CD4-positive, alpha-beta T cell treated with Interleukin-15 for 1 hour (primary cell): ENCODE measurements around the gene B9D1.

Experiments used
- DNase-seq: peaks from one replicate; pipeline ENCODE4 v3.0.0-alpha.2; 2020

B9D1 gene

DNA sequence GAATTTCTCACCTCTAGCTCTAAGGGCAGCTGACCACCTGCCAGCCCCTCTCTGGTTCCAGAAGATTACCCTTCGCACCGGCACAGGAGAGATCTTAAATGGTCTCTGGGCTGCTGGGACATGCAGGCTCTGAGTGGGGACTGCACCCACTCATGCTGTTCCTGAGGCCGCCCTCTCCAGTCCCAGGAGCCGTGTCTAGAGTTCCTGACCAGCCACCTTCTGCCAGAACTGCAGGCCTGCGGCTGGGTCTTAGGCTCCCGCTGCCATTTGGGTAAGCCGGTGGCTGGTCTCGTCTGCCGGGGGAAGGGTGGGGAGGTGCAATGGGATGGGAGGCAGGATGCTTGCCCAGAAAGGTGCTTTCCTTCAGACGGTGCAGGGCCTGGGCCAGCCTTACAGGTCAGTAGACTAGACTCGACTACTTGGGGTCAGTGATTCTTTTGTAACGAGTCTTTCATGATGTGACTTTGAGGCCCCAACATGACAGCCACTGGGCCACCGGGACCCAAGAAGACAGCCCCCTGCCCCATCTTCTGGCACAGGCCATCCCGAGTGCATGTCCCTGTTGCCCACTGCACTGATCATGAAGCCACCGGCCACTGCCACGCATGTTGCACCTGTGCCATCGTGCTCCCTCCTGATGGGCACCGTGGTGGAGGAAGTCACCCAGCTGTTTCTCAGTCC lies 26.4 kb downstream of the B9D1 start:
- no peak for DNase-seq

DNA sequence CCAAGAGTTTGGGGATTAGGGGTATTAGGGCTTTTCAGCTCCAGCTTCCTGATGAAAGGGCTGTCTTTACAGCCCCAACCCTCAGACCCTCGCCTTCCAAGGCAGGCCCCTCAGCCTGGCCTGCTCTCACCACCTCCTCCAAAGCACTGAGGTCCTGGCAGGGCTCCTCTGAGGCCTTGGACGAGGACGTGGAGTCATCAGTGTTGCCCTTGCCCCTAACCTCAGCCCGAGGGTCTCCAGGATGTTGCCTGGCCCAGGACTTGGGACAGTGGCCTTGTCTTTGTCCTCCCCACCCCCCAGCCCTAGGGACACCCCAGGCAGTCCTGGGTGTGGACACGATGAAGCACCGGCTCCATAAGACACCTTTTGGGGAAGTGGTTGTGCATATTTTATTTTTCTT lies 28.2 kb downstream of the B9D1 start:
- no peak for DNase-seq

DNA sequence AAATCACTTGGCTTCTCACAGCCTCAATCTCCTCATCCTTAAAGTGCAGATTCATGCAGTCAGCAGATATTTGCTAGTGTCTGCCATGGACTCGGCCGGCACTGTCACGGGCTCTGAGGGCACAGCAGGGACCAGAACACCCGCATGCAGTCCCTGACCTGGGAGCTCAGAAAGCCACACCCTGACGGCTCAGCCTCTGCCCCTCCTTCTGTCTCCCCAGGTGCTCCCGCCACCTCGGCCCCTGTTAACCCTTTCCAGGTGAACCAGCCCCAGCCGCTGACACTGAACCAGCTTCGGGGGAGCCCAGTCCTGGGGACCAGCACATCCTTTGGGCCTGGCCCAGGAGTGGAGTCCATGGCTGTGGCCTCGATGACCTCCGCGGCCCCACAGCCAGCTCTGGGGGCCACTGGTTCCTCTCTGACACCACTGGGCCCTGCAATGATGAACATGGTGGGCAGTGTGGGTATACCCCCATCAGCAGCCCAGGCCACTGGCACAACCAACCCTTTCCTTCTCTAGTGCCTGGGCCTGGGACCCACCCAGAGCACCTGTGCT lies 28.7 kb downstream of the B9D1 start:
- no peak for DNase-seq

DNA sequence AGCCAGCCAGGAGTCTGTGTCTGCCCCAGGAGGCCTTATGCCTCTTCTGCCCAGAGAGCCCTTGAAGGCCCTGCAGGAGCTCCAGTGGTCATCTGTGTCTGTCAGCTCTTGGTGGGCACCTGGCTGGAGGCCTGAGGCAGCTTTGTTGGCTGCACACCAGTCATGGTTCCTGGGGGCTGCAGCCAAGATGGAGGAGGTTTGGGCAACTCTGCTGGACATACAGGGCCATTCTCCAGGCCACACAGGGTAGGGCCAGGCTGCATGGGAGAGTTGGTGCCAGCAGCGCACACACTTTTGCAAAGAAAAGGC lies 29.4 kb downstream of the B9D1 start:
- no peak for DNase-seq

DNA sequence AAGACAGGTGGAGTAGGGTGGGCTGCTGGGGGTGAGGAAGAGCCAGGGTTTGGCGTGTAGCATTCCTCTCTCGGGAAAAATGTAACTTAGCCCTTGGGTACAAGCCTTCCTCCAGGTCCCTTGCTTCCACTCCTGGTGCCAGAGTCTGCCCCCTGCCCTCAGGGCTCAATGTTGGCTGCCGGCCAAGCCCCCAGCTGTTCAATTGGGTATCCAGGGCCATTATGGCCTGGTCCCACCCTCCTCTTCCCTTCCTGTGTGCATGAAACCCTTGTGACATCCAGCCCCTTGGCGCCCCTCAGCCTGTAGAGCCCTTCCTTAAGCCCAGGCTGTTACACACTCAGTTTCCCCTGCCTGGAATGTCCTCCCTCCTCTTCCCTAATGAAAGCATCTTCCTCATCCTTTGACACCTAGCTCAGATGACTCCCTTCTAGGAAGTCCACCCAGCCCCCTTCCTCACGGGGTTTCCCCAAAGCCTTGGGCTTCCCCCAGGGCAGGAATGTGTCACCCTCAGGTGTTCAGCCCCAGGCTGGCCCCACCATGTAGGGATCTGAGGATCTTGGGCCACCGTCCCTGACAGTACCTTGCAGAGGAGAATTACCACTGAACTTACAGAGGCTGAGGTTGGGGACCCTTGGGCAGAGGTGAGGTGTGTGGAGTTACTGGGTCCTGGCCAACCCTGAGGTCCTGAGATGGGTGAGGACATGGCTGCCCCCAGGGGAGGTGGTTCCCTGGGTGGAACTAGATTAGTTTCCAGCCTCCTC lies 30.0 kb downstream of the B9D1 start:
- DNase-seq, result no peak

DNA sequence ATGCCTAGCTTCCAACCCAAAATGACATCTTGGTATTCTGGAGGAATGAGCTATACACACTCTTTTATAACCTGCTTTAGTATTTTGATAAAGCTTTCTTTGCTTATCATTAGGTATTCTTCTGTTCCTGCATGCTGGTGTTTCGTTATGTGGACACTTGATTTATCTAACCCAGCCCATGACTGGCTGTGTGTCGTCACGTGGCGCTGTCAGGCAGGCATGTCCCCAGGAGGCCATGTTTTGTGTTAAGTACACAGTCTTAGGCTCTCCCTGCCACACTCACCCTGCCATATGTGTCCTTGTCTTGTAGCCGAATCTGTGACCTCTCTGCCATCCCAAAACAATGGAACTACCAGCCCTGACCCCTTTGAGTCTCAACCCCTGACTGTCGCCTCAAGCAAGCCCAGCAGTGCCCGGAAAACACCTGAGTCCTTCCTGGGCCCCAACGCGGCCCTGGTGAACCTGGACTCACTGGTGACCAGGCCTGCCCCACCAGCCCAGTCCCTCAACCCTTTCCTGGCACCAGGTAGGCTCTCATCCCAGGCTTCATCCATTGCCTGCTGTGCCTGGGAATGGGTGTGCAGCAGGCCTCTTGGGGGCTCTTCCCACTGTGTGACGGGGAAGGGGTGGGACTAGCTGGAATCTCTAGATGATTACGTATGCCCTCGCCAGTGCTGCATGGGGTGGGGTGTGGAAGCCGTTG lies 30.8 kb downstream of the B9D1 start:
- DNase-seq, result no peak

DNA sequence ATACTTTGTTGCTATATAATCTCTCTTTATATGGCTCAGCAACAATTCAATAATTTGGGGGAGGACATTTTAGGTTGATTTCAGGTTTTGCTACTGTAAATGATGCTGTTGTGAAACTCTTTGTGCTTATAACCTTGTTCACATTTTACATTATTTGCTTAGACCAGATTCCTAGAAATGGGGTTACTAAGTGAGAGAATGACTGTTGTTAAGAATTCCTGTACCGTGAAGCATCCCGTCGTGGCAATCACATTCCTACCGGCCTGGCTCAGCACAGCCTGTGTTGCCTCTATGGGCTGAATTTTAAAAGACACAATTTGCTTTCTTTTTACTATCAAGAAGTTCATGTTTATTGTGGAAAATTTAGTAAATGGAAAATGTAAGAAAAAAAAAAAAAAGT lies 31.4 kb downstream of the B9D1 start:
- no peak for DNase-seq

DNA sequence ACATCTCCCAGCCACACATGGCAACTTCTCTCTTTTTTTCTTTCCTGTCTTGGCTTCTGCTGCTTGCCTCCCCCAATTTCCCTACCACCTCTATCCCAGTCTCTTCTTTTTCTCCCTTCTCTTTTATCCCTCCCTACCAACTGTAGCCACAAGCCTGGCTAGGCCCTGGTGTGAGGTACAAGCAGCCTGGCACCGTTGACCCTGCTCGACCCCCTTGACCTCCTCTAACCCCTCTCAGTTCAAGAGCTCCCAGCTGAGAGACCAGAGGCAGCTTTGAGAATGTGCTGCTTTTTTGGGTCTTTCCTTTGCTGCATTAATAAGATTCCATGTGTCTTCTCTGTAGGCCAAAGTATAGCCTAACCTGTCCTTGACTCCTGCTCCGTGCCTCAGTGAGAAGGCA lies 32.3 kb downstream of the B9D1 start:
- no peak for DNase-seq

DNA sequence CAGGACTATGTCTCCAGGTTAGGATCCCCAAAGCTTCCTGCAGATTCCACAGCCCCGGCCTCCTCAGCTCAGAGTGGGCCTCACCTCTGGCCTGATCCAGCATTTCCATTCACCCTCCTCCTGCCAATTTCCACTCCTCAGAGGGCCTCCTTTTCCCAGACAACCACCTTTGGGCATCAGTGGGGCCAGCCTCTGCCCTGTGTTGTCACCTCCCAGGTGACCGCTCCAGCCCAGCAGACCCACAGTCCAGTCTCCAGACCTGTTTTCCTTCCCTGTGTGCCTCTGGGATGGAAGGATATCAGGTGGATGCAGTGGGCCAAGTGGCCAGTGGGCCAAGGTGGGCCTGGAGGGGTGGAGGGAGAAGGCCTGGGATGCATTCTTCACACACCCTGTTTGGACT lies 32.7 kb downstream of the B9D1 start:
- DNase-seq, result no peak

DNA sequence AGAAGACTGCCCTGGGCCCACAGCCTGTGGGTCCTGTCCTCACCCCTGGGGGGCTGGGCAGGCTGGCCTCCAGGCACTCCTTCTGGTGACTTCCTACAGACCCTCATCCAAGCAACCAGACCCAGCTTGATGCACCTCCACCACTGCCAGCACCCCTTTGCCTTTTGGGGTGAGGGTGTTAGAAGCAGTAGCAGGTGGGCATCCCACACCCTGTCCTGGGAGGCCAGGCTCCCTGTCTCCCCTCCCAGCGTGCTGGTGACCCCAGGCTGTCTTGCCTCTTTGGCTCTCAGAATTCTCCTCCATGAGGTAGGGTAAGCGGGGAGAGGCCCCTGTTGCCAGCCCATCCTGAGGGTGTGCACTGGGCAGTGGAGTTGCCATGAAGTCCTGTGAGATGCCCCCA lies 33.4 kb downstream of the B9D1 start:
- no peak for DNase-seq

DNA sequence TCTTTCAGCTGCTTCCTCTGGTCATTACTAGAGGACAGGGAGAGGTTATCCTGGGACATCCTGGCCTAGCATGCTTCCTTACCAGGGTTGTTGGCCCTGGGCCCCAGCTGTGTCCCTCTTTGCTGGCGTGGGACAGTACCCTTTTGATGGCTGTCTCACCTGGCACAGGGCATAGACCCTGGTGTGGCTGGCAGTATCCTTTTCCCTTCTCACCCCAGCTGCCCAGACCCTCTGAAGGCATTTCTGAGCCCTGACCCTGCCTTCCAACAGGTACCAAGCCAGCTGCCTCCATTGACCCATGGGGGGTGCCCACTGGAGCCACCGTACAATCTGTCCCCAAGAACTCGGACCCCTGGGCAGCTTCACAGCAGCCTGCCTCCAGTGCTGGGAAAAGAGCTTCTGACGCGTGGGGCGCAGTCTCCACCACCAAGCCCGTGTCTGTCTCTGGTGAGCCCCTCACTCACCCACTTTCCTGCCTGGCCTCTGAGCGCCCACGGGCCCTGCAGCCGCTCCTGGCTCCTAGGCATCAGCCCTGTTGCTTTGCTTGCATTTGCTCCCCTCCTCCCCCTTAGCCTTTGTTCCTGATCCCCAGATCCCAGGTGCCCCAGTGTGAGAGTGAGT lies 34.0 kb downstream of the B9D1 start:
- DNase-seq, result no peak

DNA sequence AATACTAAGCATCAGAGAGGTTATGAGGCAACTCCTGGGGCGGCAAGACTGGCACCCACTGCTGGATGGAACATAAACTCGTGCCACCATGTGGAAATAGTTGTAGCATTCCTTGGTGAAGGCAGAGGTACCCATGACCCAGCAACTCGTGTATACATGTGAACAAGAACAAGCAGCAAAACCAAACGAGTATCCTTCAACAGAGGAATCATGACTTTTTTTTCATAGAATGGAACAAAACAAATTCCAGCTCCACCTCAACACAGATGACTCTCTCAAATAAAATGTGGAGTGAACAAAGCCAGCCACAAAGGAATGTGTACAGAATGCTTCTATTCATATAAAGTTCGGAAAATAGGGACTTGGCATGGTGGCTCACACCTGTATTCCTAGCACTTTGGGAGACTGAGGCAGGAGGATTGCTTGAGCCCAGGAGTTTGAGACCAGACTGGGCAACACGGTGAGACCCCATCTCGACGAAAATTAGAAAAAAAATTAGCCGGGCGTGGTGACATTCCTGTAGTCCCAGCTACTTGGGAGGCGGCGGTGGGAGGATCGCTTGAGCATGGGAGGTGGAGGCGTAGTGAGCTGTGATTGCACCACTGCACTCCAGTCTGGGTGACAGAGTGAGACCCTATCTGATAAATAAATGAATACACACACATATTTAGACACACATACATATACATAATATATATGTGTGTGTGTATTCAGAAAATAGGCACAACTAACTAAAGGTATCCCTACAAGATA lies 35.3 kb downstream of the B9D1 start:
- no peak for DNase-seq

DNA sequence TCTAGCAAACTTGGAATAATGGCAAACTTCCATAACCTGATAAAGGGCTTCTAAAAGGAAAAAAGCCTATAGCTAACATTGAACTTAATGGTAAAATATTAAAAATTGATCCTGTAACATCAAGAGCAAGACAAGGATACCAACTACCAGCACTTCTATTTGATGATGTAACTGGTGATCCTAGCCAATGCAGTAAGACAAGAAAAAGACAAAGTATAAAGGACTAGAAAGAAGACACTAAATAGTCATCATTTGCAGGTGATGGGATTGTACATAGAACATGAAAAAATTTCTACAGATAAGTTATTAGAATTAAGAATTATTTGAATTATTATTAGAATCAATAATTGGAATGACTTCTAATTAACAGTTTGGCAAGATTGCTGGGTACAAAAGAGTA lies 37.0 kb downstream of the B9D1 start:
- DNase-seq, result no peak

DNA sequence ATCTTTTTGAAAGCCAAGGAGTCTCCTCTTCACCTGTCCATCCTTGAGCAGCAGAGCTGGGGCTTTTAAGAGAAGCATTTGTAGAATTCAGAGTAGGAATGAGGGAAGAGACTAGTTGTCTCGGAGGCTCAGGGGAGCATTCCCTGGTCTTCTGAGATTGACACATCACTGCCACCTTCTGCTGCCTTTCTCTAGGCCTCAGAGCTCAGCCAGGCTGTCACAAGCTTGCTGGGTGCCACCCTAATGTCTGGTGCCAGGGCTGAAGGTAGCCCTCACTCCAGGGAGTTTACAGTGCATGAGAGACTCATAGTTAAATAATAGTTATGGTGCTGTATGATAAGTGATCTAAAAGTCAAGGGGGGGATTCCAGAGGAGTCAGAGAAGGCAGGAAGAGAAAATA lies 39.7 kb downstream of the B9D1 start:
- no peak for DNase-seq

DNA sequence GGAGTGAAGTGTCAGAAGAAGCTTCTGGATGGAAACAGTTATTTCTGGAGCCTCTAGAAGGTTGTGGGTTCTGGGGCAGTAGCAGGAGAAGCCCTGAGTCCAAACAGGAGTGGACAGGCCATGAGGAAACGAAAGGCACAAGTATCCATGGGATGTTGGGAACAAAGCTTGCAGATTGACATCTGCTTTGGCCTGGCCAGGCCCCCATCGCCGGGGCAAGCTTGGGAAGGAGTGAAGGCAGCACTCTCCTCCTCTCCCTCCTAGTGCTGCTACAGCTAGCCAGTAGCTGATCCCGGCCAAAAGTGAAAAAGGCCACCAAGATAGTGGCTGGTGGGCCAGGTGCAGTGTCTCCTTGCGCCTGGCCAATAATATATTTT lies 40.4 kb downstream of the B9D1 start:
- DNase-seq, result no peak

DNA sequence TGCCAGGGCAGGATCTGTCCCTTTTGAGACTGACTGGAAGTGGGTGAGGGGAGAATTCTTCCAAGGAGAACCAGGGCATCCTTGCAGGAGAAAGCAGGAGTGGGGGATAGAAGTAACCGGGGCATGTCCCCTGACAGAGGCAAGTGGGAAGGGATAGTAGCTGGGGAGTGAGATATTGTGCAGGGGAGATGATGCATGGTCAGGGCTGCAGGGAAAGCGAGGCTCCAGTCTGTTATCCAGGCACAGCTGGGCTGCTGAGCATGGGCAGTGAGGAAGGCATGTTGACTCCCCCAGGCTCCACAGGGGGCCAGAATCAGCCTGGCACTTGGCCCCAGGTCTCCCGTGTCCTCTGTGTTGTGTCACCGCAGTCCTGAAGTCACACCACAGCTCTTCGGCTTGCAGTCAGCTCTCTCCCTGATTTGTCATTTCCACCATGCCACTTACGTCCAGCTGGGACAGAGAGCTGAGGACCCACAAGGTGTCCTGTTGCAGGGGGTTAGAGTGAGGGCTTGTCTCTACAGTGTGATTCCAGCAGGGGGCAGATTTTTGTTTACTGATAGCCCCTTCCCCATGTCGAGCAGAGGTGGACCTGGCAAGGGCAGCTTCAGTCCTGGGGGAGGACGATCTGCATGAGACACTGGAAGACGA lies 40.9 kb downstream of the B9D1 start:
- DNase-seq, result no peak

DNA sequence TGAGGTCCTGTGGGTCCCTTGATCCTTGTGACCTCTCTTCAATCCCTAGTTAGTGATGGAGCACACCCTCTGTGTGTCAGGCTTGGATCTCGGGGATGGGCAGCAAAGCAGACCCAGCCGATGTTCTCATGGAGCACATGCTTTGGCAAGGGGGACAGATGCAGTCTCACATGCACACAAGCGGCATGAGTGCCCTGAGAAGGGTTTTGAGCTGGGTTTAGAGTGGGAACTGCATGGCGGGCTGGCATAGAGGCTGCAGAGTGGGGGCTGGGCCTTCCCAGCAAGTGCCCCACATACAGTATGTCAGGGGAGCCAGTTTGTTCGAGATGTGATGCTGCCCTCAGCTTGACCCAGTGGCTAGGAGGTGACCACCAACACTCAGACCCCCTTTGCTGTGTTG lies 41.6 kb downstream of the B9D1 start:
- DNase-seq, result no peak

DNA sequence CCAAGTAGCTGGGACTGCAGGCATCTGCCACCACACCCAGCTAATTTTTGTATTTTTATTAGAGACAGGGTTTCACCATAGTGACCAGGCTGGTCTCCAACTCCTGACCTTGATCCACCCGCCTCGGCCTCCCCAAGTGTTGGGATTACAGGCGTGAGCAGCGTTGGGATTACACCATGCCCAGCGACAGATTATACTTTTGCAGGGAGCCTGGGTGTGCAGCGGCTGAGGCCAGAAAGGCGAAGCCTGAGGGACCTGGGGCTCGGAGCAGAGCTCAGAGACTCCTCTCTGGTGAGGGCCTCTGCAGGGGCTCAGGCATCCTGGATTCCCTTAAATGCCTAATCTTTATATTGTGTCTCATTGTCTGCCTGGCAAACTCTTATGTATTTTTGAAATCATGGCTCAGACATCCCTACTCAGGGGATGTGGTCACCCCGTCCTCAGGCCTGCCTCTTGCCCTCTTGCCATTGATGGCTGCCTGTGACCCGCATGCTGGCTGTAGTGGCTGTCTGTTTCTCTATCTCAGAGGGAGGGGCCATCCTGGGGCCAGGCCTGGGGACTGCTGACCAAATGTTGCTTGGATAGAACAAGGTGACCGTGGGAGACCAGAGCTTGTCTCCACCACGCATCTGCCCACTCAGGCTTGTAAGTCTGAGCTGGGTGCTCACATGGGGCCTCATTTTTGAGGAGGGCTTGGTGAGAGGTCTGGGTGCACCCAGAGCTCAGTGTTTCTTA lies 42.6 kb downstream of the B9D1 start:
- DNase-seq, result no peak

DNA sequence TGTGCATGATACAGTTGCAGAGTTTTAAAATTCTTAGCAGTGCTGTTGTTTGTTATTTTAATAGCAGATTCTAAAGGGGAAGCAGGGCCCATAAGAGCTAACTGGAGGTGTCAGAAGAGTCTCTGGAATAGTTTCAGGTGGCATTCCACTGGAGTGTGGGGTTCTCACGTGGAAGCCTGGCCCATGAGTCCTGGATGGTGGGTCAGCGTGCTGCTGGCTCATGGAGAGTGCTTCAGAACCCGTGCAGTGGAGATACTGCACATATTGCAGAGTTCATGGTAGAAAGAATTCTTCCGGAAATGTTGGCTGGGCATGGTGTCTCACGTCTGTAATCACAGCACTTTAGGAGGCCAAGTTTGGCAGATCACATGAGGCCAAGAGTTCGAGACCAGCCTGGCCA lies 43.9 kb downstream of the B9D1 start:
- DNase-seq, result no peak

DNA sequence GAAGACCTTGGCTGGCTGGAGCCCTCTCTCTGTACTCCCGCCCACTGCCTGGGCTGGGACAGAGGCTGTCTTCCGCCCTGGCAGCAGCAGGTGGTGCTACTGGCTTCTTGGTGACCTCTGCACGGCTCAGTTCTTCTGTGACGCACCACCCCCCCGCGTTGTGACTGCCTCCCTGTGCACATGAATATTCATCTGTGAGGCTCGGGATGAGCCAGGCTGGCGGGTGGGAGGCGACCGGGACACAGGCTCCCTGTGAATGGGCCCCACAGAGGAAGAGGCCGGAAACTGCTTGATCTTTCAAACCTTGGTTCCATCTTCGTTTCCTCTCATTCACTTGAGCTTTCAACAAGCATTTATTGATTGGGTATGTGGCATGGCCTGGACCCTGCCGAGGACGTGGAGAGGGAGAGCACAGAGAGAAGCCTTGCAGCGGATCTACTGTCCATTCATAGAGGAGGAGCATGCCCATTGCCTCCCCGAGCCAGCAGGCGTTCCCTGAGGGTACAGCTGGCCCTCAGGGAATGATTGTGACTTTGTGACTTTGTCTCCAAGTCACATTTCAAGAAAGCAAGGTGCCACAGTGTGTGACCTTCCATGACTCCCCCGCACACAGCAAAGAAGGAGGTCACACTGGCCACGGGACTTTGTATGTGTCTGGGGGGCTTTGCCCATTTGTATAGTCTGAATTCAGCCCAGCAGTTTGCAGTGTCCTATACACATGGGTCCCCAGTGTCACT lies 45.0 kb downstream of the B9D1 start:
- no peak for DNase-seq

DNA sequence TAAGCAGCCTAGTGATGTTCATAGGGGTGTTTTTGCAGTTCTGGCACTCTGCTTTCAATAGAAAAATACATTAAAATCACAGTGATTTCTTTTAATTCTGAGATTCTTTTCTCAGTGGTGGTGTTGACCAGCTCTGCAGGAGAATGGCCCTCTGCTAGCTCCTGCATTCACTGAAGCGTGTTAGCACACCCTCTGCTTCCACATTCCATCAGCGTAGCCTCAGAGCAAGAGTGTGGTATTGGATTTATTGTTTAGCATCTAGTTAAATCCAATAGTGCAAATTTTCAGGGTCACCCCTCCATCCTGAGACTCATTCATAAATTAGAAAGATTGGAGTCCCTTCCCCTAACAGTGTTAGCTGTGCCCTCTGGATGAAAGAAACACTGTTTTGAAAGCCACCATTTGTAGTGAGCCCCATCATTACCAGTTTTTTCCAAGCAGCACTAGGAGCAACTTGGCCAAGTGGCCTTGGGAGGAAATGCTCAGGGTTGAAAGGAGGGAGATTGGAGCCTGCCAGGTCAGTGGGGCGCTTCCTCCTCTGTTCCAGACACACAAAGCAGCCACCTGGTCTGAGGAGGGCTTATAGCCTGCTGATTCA lies 45.7 kb downstream of the B9D1 start:
- DNase-seq, result no peak
